PFSK-1 (cell line): ENCODE results near the gene DOK5.

Experiments used
- FOXP2 ChIP-seq: optimal IDR thresholded peaks from 2 replicates; pipeline ENCODE3; 2011; ENCODE audit warnings: borderline replicate concordance, control low read depth, inconsistent platforms; ENCODE audit not compliant: insufficient read depth; ENCODE audit errors: extremely low read length, extremely low read depth
- POLR2AphosphoS5 ChIP-seq: IDR thresholded peaks from 2 replicates; pipeline ENCODE4 v1.6.1; 2012; ENCODE audit warnings: low read depth, mild to moderate bottlenecking, control low read depth, low read length, moderate library complexity
- REST ChIP-seq, 2 experiments: IDR thresholded peaks; 2 replicates each; pipeline versions ENCODE4 v1.6.1 to v1.8.0; 2011 to 2012; ENCODE audit warnings: low read depth in 2 of 2, low read length in 2 of 2, control low read depth in 1 of 2, inconsistent platforms in 1 of 2, mild to moderate bottlenecking in 1 of 2, moderate library complexity in 1 of 2; ENCODE audit not compliant: insufficient read depth in 1 of 2
- TAF1 ChIP-seq: IDR thresholded peaks from 2 replicates; pipeline ENCODE4 v1.6.1; 2012; ENCODE audit warnings: low read length, control low read depth, borderline replicate concordance; ENCODE audit not compliant: insufficient read depth

- TF ChIP-seq REST (IDR thresholded peaks at IDR 0.05; ENCODE audit: insufficient read depth in 1 of 2, low read depth in 2 of 2, low read length in 2 of 2) = no peak
- no peak for TF ChIP-seq TAF1
- no peak for TF ChIP-seq FOXP2
- no peak for TF ChIP-seq POLR2AphosphoS5
Observed at GRCh38 chr20:54472607-54473006, 2.8 kb upstream of the DOK5 start.
